GM12873 (cell line): ENCODE measurements around the gene USP22.

Experiments used
- CTCF ChIP-seq: IDR thresholded peaks from 2 replicates; pipeline ENCODE4 v1.5.1; 2012; ENCODE audit warnings: low read depth, mild to moderate bottlenecking, moderate library complexity, low read length, control low read depth; ENCODE audit not compliant: insufficient read depth; ENCODE audit errors: missing control alignments

USP22 gene

GRCh38 chr17:21004016-21004930 lies 38.5 kb downstream of the USP22 start:
- no peak for TF ChIP-seq CTCF

GRCh38 chr17:21003007-21003621 lies 39.7 kb downstream of the USP22 start:
- TF ChIP-seq CTCF: no peak

GRCh38 chr17:21002309-21003006 lies 40.4 kb downstream of the USP22 start:
- TF ChIP-seq CTCF: no peak

- TF ChIP-seq CTCF: no peak
These were observed 41.0 kb downstream of the USP22 start for GRCh38 chr17:21001813-21002221.

GRCh38 chr17:21001111-21001812 lies 41.5 kb downstream of the USP22 start:
- no peak for TF ChIP-seq CTCF

GRCh38 chr17:20999841-21000532 lies 42.8 kb downstream of the USP22 start:
- no peak for TF ChIP-seq CTCF
